PFSK-1 (cell line): ENCODE measurements around the gene IGSF3.

Experiments used
- POLR2AphosphoS5 ChIP-seq: IDR thresholded peaks from 2 replicates; pipeline ENCODE4 v1.6.1; 2012; ENCODE audit warnings: low read depth, mild to moderate bottlenecking, control low read depth, low read length, moderate library complexity
- TAF1 ChIP-seq: IDR thresholded peaks from 2 replicates; pipeline ENCODE4 v1.6.1; 2012; ENCODE audit warnings: low read length, control low read depth, borderline replicate concordance; ENCODE audit not compliant: insufficient read depth
- TF ChIP-seq, protein P1 (sequence below), 2 experiments: IDR thresholded peaks; 2 replicates each; pipeline versions ENCODE4 v1.6.1 to v1.8.0; 2011 to 2012; ENCODE audit warnings: low read depth in 2 of 2, low read length in 2 of 2, control low read depth in 1 of 2, inconsistent platforms in 1 of 2, mild to moderate bottlenecking in 1 of 2, moderate library complexity in 1 of 2; ENCODE audit not compliant: insufficient read depth in 1 of 2

DNA sequence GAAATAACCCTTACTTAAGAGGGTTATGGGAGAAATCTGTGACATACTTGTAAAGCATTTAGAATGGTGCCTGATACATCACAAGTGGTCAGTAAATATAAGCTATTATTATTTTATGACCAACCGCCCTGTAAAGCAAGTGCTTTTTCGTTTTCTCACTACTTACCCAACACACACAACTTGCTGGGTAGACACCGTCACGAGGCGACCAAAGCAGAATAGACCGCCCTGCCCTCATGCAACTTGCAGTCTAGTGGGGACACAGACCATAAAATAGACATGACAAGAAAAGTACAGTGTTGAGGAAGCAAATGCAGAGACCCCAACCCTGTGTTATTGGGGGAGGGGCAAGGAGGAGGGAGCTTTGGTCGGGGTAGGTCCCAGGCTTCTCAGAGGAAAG is 744 bp upstream of the IGSF3 start:
- TF ChIP-seq POLR2AphosphoS5 = no peak
- TF ChIP-seq, protein P1, sequence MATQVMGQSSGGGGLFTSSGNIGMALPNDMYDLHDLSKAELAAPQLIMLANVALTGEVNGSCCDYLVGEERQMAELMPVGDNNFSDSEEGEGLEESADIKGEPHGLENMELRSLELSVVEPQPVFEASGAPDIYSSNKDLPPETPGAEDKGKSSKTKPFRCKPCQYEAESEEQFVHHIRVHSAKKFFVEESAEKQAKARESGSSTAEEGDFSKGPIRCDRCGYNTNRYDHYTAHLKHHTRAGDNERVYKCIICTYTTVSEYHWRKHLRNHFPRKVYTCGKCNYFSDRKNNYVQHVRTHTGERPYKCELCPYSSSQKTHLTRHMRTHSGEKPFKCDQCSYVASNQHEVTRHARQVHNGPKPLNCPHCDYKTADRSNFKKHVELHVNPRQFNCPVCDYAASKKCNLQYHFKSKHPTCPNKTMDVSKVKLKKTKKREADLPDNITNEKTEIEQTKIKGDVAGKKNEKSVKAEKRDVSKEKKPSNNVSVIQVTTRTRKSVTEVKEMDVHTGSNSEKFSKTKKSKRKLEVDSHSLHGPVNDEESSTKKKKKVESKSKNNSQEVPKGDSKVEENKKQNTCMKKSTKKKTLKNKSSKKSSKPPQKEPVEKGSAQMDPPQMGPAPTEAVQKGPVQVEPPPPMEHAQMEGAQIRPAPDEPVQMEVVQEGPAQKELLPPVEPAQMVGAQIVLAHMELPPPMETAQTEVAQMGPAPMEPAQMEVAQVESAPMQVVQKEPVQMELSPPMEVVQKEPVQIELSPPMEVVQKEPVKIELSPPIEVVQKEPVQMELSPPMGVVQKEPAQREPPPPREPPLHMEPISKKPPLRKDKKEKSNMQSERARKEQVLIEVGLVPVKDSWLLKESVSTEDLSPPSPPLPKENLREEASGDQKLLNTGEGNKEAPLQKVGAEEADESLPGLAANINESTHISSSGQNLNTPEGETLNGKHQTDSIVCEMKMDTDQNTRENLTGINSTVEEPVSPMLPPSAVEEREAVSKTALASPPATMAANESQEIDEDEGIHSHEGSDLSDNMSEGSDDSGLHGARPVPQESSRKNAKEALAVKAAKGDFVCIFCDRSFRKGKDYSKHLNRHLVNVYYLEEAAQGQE (IDR thresholded peaks at IDR 0.05; ENCODE audit: insufficient read depth in 1 of 2, low read depth in 2 of 2, low read length in 2 of 2) = no peak
- TF ChIP-seq TAF1 = no peak
